ENCODE measurements around the gene C14orf119.
"Not testable (repeated sequence)": the region's sequence is repeated elsewhere in the genome, so short reads cannot be mapped to it uniquely, and the experiment has no call there.

Gene C14orf119

DNA sequence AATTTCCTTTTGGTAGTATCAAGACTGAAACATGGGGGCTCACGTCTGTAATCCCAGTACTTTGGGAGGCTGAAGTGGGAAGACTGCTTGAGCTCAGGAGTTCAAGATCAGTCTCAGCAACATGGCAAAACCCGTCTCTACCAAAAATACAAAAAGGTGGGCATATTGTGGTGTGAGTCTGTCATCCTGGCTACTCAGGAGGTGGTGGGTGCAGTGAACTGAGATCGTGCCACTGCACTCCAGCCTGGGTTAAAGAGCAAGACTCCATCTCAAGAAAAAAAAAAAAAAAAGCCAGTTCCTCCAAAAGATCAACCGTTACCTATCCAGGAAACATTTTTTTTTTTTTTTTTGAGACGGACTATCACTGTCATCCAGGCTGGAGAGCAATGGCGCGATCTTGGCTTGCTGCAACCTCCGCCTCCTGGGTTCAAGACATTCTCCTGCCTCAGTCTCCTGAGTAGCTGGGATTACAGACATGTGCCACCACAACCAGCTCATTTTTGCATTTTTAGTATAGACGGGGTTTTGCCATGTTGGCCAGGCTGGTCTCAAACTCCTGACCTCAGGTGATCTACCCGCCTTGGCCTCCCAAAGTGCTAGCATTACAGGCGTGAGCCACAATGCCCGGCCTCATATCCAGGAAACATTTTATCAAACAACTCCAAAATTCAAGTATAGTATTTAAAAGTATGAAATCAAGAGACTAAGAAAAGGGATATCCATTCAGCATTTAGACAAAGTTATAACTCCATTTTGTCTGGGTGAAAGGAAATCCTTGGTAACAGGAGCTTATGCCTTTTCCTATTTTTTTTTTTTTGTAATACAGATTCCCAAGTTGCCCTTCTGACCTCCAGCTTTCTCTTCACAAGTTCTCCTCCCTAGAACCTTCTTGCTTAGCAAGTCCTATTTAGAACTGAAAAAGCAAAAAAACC, 3.7 kb upstream of the C14orf119 start:
- FAIRE-seq: no peak

- FAIRE-seq: no peak
Measured at GRCh38 chr14:23093104-23093503, 2.2 kb upstream of the C14orf119 start.

- no peak for FAIRE-seq
Measured at GRCh38 chr14:23093526-23093925, 1.8 kb upstream of the C14orf119 start.

DNA sequence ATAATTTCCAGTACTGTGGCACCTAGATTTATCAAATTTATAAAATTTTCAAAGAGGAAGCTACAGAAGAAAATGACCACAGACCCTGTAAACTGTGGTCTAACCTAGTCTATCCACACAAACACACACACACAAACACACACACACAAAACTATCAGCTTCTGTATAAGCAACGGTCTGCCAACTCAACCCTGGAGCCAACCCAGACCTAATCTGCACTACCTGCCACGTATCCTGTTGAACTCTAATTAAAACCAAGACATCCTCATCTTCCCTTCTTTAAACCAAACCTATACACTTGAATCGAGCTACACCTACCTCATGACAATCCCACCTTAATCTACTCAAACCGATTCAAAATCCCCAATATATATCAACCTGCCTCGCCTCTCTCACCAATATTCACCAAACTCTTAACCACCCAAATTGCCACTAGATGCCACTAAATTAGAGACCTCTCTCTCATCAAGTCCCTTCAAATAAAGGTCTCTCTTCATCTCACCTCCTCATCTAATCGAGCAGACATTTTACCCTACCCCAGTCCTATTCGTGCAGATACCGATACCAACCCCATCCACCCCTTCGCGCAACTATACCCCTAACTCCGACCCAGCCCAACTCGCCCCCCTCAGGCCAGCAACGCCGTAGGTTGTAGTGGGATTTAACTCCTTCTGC, 1.2 kb upstream of the C14orf119 start:
- FAIRE-seq: no peak

- FAIRE-seq: no peak
Measured at GRCh38 chr14:23094666-23095195, 574 bp upstream of the C14orf119 start, which contains the start of gene ACIN1. TSS of gene ACIN1 (minus strand) at chr14:23095136. CDS start at chr14:23095112, 24 bp downstream.

DNA sequence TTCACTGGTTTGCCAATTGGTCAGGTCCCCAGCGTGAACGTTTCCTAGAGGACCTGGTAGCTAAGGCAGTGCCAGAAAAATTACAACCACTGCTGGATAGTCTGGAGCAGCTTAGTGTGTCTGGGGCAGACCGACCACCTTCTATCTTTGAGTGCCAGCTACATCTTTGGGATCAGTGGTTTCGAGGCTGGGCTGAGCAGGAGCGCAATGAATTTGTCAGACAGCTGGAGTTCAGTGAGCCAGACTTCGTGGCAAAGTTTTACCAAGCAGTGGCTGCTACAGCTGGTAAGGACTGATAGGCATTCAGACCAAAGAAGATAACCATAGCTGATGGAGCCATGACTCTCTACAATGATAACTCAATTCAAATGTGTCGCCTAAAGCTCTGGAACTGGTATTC, 2.5 kb downstream of the C14orf119 start:
- FAIRE-seq: no peak

DNA sequence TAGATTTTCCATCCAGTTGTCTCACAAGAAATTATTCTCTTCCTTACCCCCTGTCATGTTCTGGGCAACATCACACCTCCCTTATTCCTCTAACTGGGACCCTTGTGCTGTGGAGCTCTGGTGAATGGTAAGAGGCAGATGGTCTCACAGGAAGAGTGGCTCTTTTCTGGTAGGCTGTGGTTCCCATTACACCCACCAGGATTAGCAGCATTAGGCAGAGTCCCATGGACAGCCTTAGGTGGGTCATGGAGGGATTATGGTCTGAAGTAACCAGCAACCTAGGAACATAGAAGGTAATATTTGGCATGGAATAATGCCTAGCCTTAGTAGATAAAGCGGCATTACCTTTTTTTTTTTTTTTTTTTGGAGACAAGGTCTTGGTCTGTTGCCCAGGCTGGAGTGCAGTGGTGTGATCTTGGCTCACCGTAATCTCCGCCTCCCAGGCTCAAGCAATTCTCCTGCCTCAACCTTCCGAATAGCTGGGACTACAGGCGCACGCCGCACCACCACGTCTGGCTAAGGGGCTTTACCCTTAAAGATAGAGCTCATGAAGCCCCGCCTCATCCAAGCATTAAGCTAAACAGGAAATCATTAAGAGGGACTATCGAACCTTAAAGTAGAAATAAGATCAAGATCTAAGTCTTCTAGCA, 4.0 kb downstream of the C14orf119 start:
- FAIRE-seq: no peak

DNA sequence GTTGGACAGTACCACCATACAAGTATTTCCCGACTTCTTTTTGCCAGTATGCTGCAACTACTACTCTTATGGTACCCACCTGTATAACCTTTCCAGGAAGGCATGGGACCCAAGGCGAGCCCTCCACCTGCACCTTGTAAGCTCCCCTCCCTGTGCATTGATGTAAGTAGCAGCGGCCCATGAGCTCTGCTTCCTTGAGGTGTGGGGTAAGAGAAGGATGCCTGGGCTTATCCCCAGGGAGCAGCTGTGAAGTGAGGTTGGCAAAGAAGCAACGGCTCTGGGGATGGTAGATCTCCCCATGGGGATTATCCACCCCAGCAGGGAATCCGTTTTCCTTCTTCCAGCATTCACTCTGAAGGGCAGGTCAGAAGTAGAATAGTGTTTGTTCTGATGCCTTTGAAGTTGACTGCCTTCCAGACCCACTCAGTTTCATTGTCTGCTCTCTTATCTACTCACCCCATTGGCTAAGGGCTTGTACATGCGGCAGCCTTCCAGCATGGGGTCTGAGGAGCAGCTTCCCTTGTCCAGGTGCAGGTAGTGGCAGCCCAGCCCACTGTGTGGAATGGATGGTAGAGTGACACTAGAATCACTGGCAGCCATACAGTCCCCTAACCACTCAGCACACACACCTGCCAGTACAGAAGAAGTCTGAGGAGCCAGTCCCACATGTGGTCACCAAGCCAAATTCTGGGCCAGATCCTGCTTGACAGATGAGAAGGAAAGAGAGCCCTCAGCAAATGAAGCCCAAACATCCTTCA, 6.1 kb downstream of the C14orf119 start:
- no peak for FAIRE-seq

DNA sequence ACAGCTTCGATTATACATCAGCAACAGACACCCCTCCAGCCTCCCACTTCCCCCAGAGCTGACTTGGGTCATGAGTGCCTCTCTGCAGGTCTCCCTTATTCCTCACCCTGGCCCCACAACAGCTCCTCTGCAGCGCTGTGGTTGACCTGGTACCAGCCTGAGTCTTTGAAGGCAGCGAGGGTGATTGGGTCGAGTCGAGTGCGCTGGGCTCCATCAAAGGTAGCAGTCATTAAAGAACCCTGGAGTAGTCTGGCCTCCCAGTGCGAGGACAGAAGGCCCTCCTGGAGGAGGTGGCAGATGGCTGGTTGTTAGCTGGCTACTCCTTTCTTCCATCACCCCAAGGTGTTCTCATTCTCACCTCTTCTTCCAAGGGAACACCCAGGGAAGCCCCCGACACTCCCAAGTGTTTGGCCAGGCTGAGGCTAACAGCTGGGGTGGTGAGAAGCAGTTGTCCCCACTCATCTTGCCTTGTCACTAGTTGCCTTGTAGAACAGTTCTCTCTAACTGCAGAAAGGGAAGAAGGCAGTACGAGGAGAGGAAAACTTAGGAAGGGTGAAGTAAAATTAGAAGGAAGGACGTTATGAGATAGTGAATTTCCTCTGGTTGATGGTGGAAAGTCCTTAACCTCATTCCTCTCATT, 6.8 kb downstream of the C14orf119 start:
- FAIRE-seq: no peak

GRCh38 chr14:23102801-23103200, 7.5 kb downstream of the C14orf119 start:
- no peak for FAIRE-seq

GRCh38 chr14:23103581-23103980, 8.3 kb downstream of the C14orf119 start:
- FAIRE-seq: no peak

- no peak for FAIRE-seq
Measured at GRCh38 chr14:23104070-23104590, 8.8 kb downstream of the C14orf119 start.

DNA sequence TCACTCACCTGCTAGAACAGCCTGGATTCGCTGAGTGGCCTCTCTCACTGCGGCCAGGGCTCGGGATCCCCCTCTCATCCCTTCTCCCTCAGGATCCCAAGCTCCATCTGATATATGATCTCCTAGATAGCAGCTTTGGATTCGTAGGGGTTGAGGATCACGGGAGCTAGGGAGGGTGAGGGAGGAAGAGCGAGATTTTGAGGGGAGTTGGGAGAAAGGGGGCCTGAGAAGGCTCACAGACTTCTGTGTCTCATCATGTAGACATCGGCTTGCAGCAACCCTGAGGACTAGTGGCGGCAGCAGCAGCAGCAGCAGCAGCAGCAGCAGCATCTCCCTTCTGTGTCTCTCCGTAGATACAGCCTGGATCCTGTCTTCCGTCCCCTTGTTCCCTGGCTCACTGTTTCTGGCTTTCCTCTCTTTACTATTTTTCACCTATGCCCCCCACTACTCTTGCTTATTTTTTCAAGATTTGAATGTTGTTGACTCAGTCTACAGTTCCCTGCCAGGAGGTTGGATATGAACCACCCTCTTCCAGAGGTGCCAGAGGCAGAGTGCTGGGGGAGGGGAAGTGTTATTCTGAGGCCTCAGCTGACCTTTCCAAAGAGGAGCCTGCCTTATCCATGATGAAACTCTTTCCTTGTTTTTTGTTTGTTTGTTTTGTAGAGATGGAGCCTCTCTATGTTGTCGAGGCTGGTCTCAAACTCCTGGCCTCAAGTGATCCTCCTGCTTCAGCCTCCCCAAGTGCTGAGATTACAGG, 9.5 kb downstream of the C14orf119 start, which contains the start of gene CIROP:
Gene CIROP (minus strand): TSS at position 399 of the 757 bp plus-strand sequence. CDS start 69 bp downstream, at position 330.
- FAIRE-seq: no peak

DNA sequence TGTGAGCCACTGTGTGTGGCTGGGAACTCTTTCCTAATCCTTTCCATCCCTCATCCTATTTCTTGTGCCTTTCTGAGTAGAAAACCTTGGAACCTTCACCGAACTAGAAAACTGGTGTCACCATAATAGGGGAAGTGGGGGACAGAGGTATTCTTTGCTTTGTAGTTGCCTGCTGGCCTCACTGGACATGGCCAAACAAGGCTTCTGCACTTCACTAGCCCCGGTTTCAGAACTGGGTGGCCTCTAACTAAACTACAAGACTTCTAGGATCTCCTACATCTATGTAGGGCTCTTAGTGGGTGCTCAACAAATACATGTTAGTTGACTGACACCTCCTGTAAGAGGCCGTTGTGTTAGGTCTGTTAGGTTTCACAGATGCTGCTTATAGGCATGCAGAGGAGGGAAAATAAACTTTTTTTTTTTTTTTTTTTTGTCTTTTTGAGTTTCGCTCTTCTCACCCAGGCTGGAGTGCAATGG, 10.1 kb downstream of the C14orf119 start:
- FAIRE-seq: no peak

DNA sequence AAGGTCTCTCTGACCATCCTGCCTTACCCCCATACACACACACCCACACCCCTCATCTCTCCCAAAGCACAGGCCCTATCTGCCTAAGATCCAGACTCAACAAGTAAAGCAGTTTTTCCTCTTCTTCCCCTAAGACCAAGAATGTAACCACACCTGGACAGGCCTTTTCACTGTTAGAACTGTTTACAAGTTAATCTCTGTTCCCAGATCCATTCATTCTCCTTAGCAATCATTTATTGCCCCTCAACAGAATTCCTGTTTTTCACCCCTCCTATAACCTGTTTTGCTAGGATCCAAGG, 11.4 kb downstream of the C14orf119 start:
- FAIRE-seq: no peak

GRCh38 chr14:23107620-23108019, 12.3 kb downstream of the C14orf119 start:
- not testable (repeated sequence) for FAIRE-seq

DNA sequence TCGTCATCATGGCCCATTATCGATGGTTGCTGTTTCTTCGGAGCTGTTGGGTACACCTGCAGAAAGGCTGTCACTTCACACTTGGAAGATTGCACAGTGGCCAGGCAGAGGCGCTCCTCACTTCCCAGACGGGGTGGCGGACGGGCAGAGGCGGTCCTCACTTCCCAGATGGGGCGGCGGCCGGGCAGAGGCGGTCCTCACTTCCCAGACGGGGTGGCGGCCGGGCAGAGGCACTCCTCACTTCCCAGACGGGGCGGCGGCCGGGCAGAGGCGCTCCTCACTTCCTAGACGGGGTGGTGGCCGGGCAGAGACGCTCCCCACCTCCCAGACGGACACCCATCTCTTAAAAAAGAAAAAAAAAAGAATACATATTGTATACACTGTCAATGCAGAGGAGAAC, 12.9 kb downstream of the C14orf119 start:
- FAIRE-seq: not testable (repeated sequence)

DNA sequence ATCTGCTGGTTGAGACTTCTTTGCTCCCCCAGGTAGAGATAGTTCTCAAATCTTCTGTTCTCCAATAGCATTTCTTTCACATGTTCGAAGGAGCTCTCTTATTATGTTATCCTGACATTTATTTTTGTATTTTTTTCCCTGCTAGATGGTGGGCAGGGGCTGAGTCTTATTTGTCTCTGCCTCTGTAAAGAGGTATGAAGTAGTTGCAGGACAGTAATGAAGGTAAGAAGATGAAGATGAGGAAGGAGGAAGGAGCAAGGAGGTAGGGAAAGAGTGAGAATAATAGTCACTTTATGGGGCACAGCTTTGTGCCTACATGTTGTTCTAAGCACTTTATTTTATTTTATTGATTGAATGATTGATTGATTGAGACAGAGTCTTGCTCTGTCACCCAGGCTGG, 14.5 kb downstream of the C14orf119 start:
- FAIRE-seq: no peak

- no peak for FAIRE-seq
Measured at GRCh38 chr14:23110579-23111365, 15.5 kb downstream of the C14orf119 start.

Measured in endometrium (tissue), 2 donors.